HG03139 (cell line): ENCODE measurements around the gene TMEM141.
"Not testable (repeated sequence)": the region's sequence is repeated elsewhere in the genome, so short reads cannot be mapped to it uniquely, and the experiment has no call there.

Experiments used
- ATAC-seq: cut with Tn5 transposase; IDR thresholded peaks from one replicate; pipeline ENCODE4 v1.9.1; 2021; ENCODE audit not compliant: unreplicated experiment

TMEM141 gene

GRCh38 chr9:136755302-136756133 lies 35.6 kb upstream of the TMEM141 start:
- not testable (repeated sequence) for ATAC-seq

DNA sequence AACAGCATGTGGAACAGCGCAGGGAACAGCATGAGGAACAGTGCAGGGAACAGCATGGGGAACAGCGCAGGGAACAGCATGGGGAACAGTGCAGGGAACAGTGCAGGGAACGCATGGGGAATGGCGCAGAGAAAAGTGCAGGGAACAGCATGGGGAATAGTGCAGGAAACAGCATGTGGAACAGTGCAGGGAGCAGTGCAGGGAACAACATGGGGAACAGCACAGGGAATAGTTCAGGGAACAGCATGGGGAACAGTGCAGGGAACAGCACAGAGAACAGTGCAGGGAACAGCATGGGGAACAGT lies 35.1 kb upstream of the TMEM141 start:
- no peak for ATAC-seq

- no peak for ATAC-seq
These were observed 34.3 kb upstream of the TMEM141 start for GRCh38 chr9:136756836-136757235.

DNA sequence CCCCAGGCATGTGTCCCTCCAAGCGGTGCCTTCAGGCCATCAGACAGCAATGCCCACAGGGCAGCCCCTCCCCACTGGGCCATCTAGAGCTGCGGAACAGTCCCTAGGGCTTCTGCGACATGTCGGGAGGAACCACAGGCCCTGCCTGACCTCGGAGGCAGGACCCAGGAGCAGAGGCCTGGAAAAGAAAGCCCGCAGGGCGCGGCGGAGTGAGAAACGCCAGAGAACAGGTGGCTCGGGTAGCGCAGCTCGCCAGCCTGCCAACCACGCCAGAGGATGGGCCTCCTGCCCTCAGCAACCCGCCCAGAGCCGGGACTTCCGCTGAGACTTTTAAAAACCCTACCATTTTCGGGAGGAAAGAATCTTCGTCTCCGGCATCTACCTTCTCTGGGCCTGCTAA lies 33.8 kb upstream of the TMEM141 start:
- ATAC-seq, result no peak

DNA sequence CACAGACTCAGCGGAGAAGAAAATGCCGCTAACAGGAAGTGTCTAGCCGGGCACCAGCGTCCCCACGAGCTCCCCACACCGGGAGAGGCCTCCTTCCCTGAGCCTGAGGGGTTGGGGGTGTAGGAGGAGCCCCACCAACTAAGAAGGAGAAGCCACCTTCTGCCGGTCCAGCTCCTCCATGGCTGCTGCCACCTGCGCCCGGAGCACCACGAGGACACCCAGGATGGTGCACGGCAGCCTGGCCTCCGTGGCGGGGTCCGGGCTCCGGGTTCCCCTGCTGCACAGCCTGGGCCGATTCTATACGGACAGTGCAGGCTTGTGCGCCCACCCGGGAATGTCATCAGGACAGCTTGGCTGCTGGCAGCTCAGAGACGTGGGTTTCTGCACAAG lies 33.4 kb upstream of the TMEM141 start:
- ATAC-seq, result no peak

DNA sequence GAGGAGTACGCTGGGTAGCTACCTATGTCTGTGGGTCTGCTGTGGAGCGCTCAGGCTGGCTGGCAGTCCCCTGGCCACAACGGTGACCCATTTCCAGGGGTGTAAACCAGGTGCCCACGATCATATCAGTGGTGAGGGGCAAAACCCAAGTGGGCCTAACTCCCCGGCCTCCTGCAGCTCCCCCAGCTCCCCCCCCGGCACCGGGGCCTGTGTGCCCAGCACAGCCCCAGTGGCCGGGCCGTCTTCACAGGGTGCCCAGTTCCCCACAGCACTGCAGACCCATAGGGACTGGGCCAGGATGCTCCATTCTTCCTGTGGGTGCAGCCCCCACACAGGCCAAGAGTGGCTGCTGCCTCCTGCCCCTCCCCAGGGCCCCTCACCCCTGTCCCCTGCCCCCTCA lies 32.1 kb upstream of the TMEM141 start:
- no peak for ATAC-seq

GRCh38 chr9:136759436-136760325 lies 31.5 kb upstream of the TMEM141 start:
- no peak for ATAC-seq

DNA sequence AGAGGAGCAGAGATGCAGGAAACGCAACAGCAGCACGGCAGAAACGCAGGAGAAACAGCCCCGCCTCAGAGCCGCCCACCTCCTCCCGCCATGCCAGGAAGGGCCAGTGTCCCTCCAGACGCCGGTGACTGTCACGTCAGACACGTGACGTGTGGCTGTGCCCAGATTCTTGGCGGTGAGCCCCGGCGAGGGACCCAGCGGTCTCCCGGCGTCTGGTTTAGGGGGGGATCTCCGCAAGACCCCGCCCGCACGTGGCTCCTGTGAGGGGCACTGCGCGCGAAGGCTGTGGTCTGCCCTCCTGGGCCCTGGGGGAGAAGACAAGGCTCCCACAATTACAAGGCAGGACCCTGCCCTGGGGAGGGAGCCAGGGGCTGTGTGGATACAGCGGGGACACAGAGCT lies 30.7 kb upstream of the TMEM141 start:
- no peak for ATAC-seq

DNA sequence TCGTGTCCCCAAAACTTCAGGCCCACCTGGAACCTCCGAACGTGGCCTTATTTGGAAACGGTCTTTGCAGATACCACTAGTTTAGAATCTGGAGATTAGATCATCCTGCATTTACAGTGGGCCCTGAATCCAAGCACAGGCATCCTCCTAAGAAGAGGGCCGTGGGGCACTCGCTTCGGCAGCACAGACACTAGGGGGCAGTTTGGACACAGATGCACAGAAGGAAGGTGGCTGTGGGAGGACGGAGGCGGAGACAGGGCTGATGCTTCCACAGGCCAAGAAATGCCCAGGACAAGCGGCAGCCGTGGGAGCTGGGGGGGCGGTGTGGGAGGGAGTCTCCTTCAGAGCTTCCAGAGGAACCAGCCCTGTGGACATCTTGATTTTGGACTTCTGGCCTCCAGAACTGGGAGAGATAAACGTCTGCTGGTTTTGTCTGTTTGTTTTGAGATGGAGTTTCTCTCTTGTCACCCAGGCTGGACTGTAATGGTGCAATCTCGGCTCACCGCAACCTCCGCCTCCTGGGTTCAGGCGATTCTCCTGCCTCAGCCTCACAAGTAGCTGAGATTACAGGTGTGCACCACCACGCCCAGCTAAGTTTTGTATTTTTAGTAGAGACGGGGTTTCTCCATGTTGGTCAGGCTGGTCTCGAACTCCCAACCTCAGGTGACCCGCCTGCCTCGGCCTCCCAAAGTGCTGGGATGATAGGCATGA lies 30.2 kb upstream of the TMEM141 start:
- not testable (repeated sequence) for ATAC-seq

DNA sequence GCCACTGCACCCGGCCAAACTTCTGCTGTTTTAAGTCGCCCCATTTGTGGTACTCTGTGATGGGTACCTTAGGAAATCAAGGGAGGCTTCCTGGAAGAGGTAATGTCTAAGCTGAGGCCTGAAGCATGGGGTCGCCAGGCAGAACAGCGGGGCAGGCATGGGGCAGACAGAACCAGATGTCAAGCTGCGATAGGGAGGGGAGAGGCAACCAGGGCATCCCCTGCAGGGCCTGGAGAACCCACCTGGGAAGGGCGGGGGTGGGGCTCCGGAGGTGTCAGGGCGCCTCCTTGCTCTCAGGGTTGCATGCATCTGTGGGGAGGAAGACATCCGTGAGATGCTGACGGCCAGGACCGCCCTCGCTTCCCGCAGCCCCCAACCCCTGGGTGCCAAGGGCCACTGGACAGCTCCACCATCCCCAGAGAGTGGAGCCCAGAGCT lies 29.6 kb upstream of the TMEM141 start:
- ATAC-seq, result no peak

DNA sequence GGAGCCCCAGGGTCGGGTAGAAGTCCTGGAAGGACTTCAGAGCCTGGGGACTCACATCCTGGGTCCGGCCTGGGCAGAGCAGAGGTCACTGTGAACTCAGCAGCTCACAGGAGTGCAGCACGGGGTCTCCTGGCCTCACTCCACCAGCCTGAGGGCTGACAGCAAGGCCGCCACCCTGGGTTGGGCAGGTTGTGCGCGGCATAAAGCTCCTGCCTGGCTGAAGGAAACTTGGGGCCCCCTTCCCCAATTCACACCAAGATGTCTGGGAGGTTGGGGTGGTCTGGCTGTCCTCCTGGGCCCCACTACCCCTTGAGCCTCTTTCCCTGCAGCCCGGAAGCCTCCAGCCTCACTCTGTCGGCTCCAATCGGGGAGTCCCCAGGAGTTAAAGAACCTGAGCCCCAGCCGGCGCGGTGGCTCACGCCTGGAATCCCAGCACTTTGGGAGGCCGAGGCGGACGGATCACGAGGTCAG lies 28.9 kb upstream of the TMEM141 start:
- no peak for ATAC-seq

DNA sequence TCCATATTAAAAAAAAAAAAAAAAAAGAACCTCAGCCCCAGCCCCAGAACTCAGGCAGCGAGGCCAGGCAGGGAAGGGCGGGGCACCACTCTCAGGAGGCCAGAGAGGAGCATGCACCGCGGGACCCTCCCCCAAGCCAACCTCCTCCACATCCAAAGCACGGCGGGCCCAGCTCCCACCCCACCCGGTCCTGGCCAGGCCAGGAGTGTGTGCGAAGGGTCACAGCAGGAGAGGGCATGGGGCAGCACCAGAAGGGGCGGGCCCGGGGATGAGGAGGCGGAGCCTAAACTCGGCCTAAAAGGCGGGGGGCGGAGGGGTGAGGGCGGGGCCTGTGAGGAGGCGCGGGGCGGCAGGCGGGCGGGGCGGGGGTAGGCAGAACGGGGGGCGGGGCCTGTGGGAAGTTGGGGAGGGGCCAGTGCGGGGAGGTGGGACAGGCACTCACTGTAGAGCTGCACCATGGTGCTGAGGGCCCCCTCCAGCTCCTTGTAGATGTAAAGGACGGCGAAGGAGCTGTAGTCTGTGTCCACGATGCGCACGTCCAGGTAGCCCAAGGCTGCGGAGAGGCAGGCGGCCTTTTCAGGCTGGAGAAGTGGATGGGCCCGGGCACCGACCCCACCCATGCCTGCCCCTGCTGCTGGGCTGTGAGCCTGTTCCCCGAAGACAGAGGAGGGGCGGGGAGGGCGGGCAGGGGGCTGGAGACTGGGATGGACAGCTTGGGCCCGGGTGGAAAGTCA lies 28.1 kb upstream of the TMEM141 start:
- ATAC-seq, result no peak

- no peak for ATAC-seq
These were observed 27.5 kb upstream of the TMEM141 start for GRCh38 chr9:136763649-136764035.

- ATAC-seq, result no peak
These were observed 26.7 kb upstream of the TMEM141 start, which contains the start of gene LCN15 for GRCh38 chr9:136764301-136764891. TSS of gene LCN15 (minus strand) at chr9:136764518. CDS start at chr9:136764488, 30 bp downstream.

- no peak for ATAC-seq
These were observed 26.1 kb upstream of the TMEM141 start for GRCh38 chr9:136765041-136765440.

- not testable (repeated sequence) for ATAC-seq
These were observed 25.3 kb upstream of the TMEM141 start for GRCh38 chr9:136765745-136766409.

DNA sequence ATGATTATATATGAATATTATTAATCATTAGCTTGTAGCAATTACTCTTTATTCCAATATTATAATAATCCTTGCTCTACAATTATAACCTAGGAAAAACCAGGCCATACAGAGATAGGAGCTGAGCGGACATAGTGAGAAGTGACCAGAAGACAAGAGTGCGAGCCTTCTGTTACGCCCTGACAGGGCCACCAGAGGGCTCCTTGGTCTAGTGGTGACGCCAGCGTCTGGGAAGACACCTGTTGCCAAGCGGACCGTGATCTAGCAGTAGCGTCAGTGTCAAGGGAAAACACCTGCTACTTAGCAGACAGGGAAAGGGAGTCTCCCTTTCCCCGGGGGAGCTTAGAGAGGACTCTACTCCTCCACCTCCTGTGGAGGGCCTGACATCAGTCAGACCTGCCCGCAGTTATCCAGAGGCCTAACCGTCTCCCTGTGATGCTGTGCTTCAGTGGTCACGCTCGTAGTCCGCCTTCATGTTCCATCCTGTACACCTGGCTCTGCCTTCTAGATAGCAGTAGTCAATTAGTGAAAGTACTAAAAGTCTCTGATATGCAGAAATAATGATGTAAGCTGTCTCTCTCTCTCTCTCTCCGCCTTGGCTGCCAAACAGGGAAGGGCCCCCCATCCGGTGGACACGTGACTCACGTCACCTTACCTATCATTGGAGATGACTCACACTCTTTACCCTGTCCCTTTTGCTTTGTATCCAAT lies 24.6 kb upstream of the TMEM141 start:
- not testable (repeated sequence) for ATAC-seq

- no peak for ATAC-seq
These were observed 21.4 kb upstream of the TMEM141 start for GRCh38 chr9:136769710-136770191.

- no peak for ATAC-seq
These were observed 19.2 kb upstream of the TMEM141 start for GRCh38 chr9:136771907-136772415.
